Ishikawa (cell line): ENCODE data around the gene STPG4.

Experiments used
- CREB1 ChIP-seq: IDR thresholded peaks from 2 replicates; pipeline ENCODE4 v1.6.1; 2012; ENCODE audit warnings: low read depth
- YY1 ChIP-seq: IDR thresholded peaks from 2 replicates; pipeline ENCODE4 v1.6.1; 2012; ENCODE audit warnings: low read depth

GRCh38 chr2:47172156-47172921 lies 17.2 kb upstream of the STPG4 start:
- no peak for TF ChIP-seq YY1
- TF ChIP-seq CREB1, result no peak
